AG04449 (cell line): Measurements from ENCODE around the gene APBA2.

ENCODE experiments used
- CTCF ChIA-PET: fragments of 350-600 bp; formaldehyde crosslinking; extraction: SDS; loops from one replicate; lab custom pipeline; 2021; ENCODE audit warnings: antibody characterized with exemption; lab: Yijun Ruan, JAX
- POLR2A ChIA-PET: fragments of 400-600, 350-600 bp; formaldehyde crosslinking; extraction: SDS; loops from one replicate; lab custom pipeline; 2020; ENCODE audit warnings: antibody characterized with exemption, inconsistent platforms; lab: Yijun Ruan, JAX
- DNase-seq: peaks from one replicate; pipeline ENCODE4 v3.0.0-alpha.2; 2010; ENCODE audit warnings: low read depth, low spot score
- H3K4me3 ChIP-seq: 2 replicates; pipeline ENCODE4 v1.5.1; 2011; ENCODE audit warnings: low read depth, mild to moderate bottlenecking, control low read depth, low read length
- TF ChIP-seq, protein P1 (sequence below): IDR thresholded peaks from one replicate; pipeline ENCODE4 v1.5.1; 2011; ENCODE audit warnings: mild to moderate bottlenecking, moderate library complexity, low read length, control low read depth, inconsistent platforms; ENCODE audit not compliant: insufficient read depth; ENCODE audit errors: missing control alignments

The APBA2 gene

GRCh38 chr15:28955160-28955992, 69.6 kb downstream of the APBA2 start:
- ChIA-PET CTCF (interaction anchor here (1.2 to 1.4 kb wide), 2 partner anchors 11 to 20 kb away, joined by 3 to 4 read pairs; no protein-coding TSS in a partner anchor), POLR2A (interaction anchor here (0.5 kb wide), 1 partner anchor 14 kb away, joined by 4 read pairs; no protein-coding TSS in a partner anchor)
- H3K4me3 ChIP-seq, result no peak overlapping the region
- TF ChIP-seq, protein P1, sequence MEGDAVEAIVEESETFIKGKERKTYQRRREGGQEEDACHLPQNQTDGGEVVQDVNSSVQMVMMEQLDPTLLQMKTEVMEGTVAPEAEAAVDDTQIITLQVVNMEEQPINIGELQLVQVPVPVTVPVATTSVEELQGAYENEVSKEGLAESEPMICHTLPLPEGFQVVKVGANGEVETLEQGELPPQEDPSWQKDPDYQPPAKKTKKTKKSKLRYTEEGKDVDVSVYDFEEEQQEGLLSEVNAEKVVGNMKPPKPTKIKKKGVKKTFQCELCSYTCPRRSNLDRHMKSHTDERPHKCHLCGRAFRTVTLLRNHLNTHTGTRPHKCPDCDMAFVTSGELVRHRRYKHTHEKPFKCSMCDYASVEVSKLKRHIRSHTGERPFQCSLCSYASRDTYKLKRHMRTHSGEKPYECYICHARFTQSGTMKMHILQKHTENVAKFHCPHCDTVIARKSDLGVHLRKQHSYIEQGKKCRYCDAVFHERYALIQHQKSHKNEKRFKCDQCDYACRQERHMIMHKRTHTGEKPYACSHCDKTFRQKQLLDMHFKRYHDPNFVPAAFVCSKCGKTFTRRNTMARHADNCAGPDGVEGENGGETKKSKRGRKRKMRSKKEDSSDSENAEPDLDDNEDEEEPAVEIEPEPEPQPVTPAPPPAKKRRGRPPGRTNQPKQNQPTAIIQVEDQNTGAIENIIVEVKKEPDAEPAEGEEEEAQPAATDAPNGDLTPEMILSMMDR, result no peak
- peak; percentile 44 for DNase-seq

DNA sequence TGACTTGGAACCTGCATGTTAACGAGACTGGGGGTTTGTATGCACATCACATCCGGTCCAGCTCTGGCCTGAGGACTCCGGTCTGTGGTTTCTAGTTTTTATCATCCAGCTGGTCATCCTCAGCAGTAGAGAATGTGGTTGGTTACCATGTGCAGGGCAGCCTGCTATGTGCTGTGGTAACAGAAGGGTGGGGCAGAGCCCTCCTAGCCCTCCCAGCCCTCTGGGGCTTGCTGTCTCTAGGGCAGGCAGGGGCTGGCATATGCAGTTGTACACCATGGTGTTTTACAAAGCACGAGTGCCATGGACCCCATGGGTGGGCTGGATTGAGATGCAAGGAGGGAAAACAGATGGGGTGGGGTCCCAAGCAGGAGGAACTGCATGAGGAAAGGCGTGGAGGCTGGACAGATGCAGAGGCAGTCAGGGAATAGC, 70.2 kb downstream of the APBA2 start:
- POLR2A ChIA-PET, result interaction anchor here (0.5 kb wide), 1 partner anchor 13 kb away, joined by 4 read pairs; no protein-coding TSS in a partner anchor
- CTCF ChIA-PET, result interaction anchor here (0.9 to 1.4 kb wide), 3 partner anchors 11 to 141 kb away, joined by 3 to 4 read pairs (median 3); no protein-coding TSS in a partner anchor

GRCh38 chr15:28956491-28956890, 70.7 kb downstream of the APBA2 start:
- ChIA-PET CTCF (interaction anchor here (0.9 to 1.0 kb wide), 2 partner anchors 22 to 141 kb away, joined by 3 read pairs; no protein-coding TSS in a partner anchor), POLR2A (no interaction called here)
- DNase-seq, result no peak
- TF ChIP-seq, protein P1, result no peak
- H3K4me3 ChIP-seq, result no peak overlapping the region

More for the DNA sequence above, 70.2 kb downstream of the APBA2 start:
- peak; percentile 42 for DNase-seq
- H3K4me3 ChIP-seq, result no peak overlapping the region
- TF ChIP-seq, protein P1, result no peak

- no peak overlapping the region for H3K4me3 ChIP-seq
- DNase-seq, result no peak
- CTCF ChIA-PET, result interaction anchor here (1.0 kb wide), 1 partner anchor 133 kb away, joined by 4 read pairs; no protein-coding TSS in a partner anchor
- POLR2A ChIA-PET, result no interaction called here
- TF ChIP-seq, protein P1, result no peak
Measured at GRCh38 chr15:28957606-28958498, 72.1 kb downstream of the APBA2 start.

DNA sequence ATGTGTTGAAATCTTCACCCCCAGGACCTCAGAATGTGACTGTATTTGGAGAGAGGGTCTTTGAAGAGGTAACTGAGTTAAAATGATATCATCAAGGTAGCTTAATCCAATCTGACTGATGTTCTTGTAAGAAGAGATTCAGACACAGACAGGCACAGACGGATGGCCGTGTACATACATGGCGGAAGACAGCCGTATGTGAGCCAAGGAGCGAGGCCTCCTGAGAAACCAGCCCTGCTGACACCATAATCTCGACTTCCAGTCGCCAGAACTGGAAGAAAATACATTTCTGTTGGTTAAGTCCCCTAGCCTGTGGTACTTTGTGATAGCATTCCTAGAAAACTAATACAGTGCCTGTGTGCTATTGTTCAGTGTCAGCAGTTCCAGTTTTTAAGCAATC, 73.6 kb downstream of the APBA2 start:
- ChIA-PET CTCF (interaction anchor here (1.0 kb wide), 1 partner anchor 16 kb away, joined by 4 read pairs; no protein-coding TSS in a partner anchor), POLR2A (no interaction called here)
- no peak for DNase-seq

More for the DNA sequence above, 73.6 kb downstream of the APBA2 start:
- no peak overlapping the region for H3K4me3 ChIP-seq
- TF ChIP-seq, protein P1, result no peak
